ENCODE results near the gene CKS2.

DNA sequence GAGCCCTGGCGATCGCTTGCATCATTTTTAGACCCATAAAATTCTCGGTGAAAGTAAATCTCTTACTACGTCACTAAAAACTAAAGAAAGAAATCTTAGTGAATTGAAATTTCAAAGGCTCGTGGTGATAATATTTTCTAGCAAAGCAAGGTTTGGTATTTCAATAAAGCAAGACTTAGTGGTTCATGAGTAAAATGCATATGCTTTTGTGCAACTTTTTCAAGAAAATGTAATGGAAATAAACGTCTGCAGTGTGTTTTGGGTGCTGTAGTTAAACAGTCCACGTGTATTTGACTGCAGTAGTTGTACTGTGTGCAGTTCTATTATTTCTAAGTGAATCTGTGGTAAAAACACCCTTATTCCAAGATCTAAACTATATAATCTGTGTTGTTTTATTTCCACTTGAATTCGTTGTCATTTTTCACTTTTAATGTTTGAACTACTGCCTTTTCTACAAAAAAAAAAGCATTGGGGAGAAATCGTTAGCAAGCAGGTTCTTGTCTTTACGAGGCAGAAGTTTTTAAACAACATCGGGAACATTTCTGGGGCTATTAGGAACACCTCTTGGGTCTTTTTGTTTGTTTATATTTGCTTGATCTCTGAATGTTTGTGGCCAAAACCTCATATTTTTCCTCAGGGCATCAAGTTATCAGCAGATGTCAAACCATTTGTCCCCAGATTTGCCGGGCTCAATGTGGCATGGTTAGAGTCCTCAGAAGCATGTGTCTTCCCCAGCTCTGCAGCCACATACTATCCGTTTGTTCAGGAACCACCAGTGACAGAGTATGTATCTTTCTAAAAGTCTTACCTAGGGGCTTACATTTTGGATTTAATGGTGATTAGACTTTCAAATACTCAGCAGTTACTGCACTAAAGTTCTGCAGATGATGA is 8.3 kb downstream of the CKS2 start:
- TF ChIP-seq FOXM1 (IDR thresholded peaks at IDR 0.05; ENCODE audit: borderline replicate concordance) (no peak), TARDBP (IDR thresholded peaks at IDR 0.05) (no peak), HDGF (IDR thresholded peaks at IDR 0.05; ENCODE audit: borderline replicate concordance) (no peak), BHLHE40 (IDR thresholded peaks at IDR 0.05; ENCODE audit: borderline replicate concordance) (no peak), CTBP1 (IDR thresholded peaks at IDR 0.05; ENCODE audit: borderline replicate concordance) (no peak), ELF4 (IDR thresholded peaks at IDR 0.05) (no peak), FOXA1 (IDR thresholded peaks at IDR 0.05) (no peak), SUZ12 (IDR thresholded peaks at IDR 0.05) (no peak)

All from HEK293T (cell line).